Measurements from ENCODE around the gene C5AR2. TPM values are rescaled to one million over a fixed set of nuclear protein-coding genes. Genes with fewer than 3 reads are reported as not detected.

C5AR2 gene
- total and polyA plus RNA-seq, 2 experiments from 2014 or later: 0.28 TPM; not detected in 1

DNA sequence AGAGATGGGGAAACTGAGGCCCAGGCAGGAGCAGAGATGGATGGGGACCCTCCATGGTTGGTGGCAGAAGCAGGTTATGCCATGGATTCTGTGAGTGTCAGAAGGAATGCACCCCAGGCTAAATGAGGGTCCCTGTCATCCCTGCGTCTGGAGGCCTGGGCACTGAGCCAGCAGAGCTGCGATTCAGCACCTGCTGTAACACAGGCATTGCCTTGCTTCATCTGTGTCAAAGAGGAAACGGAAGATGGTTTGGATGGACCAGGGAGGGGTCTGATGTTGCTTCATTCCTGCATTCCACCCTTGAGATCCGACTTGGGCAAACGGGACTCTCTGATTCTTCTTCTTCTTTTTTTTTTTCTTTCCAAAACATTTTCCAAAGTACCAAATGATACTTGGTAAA, 21.2 kb upstream of the C5AR2 start:
- Mint-ChIP-seq H3K27me3 (ENCODE audit: insufficient read depth, low read depth, poor library complexity) (peaks cover 6% of the 10 kb centered on the region), H3K4me1 (no peaks in the 10 kb centered on the region), H3K27ac (no peak overlapping the region), H3K9me3 (peaks cover 6% of the 10 kb centered on the region), H3K4me3 (no peak overlapping the region), H3K36me3 (ENCODE audit: low read depth) (no peaks in the 10 kb centered on the region)
- Histone ChIP-seq H4K20me1 (replicated peaks; ENCODE audit: insufficient read depth) (no peaks in the 10 kb centered on the region), H3F3A (replicated peaks; ENCODE audit: low read depth) (no peaks in the 10 kb centered on the region), H2AFZ (no peak overlapping the region), H3K4me3 (no peak overlapping the region), H3K36me3 (ENCODE audit: insufficient read depth) (no peaks in the 10 kb centered on the region), H3K27ac (ENCODE audit: low read depth) (no peak overlapping the region), H3K27me3 (ENCODE audit: insufficient read depth) (no peaks in the 10 kb centered on the region), H3K4me2 (no peak overlapping the region), H3K4me1 (ENCODE audit: insufficient read depth) (no peaks in the 10 kb centered on the region), H3K79me2 (replicated peaks; ENCODE audit: insufficient read depth) (no peaks in the 10 kb centered on the region), H3K9me2 (ENCODE audit: insufficient read depth) (no peaks in the 10 kb centered on the region)
- TF ChIP-seq, protein P1, sequence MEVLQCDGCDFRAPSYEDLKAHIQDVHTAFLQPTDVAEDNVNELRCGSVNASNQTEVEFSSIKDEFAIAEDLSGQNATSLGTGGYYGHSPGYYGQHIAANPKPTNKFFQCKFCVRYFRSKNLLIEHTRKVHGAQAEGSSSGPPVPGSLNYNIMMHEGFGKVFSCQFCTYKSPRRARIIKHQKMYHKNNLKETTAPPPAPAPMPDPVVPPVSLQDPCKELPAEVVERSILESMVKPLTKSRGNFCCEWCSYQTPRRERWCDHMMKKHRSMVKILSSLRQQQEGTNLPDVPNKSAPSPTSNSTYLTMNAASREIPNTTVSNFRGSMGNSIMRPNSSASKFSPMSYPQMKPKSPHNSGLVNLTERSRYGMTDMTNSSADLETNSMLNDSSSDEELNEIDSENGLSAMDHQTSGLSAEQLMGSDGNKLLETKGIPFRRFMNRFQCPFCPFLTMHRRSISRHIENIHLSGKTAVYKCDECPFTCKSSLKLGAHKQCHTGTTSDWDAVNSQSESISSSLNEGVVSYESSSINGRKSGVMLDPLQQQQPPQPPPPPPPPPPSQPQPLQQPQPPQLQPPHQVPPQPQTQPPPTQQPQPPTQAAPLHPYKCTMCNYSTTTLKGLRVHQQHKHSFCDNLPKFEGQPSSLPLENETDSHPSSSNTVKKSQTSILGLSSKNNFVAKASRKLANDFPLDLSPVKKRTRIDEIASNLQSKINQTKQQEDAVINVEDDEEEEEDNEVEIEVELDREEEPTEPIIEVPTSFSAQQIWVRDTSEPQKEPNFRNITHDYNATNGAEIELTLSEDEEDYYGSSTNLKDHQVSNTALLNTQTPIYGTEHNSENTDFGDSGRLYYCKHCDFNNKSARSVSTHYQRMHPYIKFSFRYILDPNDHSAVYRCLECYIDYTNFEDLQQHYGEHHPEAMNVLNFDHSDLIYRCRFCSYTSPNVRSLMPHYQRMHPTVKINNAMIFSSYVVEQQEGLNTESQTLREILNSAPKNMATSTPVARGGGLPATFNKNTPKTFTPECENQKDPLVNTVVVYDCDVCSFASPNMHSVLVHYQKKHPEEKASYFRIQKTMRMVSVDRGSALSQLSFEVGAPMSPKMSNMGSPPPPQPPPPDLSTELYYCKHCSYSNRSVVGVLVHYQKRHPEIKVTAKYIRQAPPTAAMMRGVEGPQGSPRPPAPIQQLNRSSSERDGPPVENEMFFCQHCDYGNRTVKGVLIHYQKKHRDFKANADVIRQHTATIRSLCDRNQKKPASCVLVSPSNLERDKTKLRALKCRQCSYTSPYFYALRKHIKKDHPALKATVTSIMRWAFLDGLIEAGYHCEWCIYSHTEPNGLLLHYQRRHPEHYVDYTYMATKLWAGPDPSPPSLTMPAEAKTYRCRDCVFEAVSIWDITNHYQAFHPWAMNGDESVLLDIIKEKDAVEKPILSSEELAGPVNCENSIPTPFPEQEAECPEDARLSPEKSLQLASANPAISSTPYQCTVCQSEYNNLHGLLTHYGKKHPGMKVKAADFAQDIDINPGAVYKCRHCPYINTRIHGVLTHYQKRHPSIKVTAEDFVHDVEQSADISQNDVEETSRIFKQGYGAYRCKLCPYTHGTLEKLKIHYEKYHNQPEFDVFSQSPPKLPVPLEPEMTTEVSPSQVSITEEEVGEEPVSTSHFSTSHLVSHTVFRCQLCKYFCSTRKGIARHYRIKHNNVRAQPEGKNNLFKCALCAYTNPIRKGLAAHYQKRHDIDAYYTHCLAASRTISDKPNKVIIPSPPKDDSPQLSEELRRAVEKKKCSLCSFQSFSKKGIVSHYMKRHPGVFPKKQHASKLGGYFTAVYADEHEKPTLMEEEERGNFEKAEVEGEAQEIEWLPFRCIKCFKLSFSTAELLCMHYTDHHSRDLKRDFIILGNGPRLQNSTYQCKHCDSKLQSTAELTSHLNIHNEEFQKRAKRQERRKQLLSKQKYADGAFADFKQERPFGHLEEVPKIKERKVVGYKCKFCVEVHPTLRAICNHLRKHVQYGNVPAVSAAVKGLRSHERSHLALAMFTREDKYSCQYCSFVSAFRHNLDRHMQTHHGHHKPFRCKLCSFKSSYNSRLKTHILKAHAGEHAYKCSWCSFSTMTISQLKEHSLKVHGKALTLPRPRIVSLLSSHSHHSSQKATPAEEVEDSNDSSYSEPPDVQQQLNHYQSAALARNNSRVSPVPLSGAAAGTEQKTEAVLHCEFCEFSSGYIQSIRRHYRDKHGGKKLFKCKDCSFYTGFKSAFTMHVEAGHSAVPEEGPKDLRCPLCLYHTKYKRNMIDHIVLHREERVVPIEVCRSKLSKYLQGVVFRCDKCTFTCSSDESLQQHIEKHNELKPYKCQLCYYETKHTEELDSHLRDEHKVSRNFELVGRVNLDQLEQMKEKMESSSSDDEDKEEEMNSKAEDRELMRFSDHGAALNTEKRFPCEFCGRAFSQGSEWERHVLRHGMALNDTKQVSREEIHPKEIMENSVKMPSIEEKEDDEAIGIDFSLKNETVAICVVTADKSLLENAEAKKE (CRISPR knock-in tag; IDR thresholded peaks at IDR 0.05): no peak
- TF ChIP-seq STAT1 (IDR thresholded peaks at IDR 0.05; ENCODE audit: unreplicated experiment) (no peak), JUNB (IDR thresholded peaks at IDR 0.05; ENCODE audit: unreplicated experiment) (no peak), CREB1 (CRISPR knock-in tag; IDR thresholded peaks at IDR 0.05; ENCODE audit: low read depth) (no peak), EZH2phosphoT487 (IDR thresholded peaks at IDR 0.05; ENCODE audit: unreplicated experiment) (no peak), REST (IDR thresholded peaks at IDR 0.05; ENCODE audit: unreplicated experiment) (no peak), POLR2AphosphoS5 (IDR thresholded peaks at IDR 0.05; ENCODE audit: low read depth) (no peak)
- ATAC-seq: no peak
- DNase-seq (ENCODE audit: low spot score): no peak

All from GM23338 (cell line).